ENCODE measurements around the gene KAZN. TPM values are rescaled to one million over a fixed set of nuclear protein-coding genes. Genes with fewer than 3 reads are reported as not detected.
"Not testable (repeated sequence)": the region's sequence is repeated elsewhere in the genome, so short reads cannot be mapped to it uniquely, and the experiment has no call there.

Gene KAZN
- polyA plus RNA-seq, 1 donor, result 14.6 TPM

- DNase-seq, result no peak
Measured at GRCh38 chr1:15123925-15124324, 525.4 kb downstream of the KAZN start.

GRCh38 chr1:15124362-15125100, 526.0 kb downstream of the KAZN start:
- no peak for DNase-seq

GRCh38 chr1:15125101-15125745, 526.7 kb downstream of the KAZN start:
- DNase-seq, result no peak

GRCh38 chr1:15128077-15128476, 529.6 kb downstream of the KAZN start:
- DNase-seq, result no peak

- DNase-seq, result peak; percentile 70
Measured at GRCh38 chr1:15128520-15129313, 530.2 kb downstream of the KAZN start.

GRCh38 chr1:15129944-15130343, 531.5 kb downstream of the KAZN start:
- no peak for DNase-seq

- DNase-seq, result no peak
Measured at GRCh38 chr1:15130607-15131006, 532.1 kb downstream of the KAZN start.

GRCh38 chr1:15132965-15133364, 534.5 kb downstream of the KAZN start:
- no peak for DNase-seq

GRCh38 chr1:15134285-15134684, 535.8 kb downstream of the KAZN start:
- DNase-seq, result no peak

GRCh38 chr1:15135604-15136003, 537.1 kb downstream of the KAZN start:
- not testable (repeated sequence) for DNase-seq

GRCh38 chr1:15137809-15138208, 539.3 kb downstream of the KAZN start:
- no peak for DNase-seq

- DNase-seq, result no peak
Measured at GRCh38 chr1:15139654-15140350, 541.3 kb downstream of the KAZN start.

- DNase-seq, result no peak
Measured at GRCh38 chr1:15141935-15142539, 543.6 kb downstream of the KAZN start.

GRCh38 chr1:15145327-15145726, 546.8 kb downstream of the KAZN start:
- DNase-seq, result no peak

- no peak for DNase-seq
Measured at GRCh38 chr1:15146142-15146680, 547.7 kb downstream of the KAZN start.

GRCh38 chr1:15146971-15147376, 548.5 kb downstream of the KAZN start:
- no peak for DNase-seq

- DNase-seq, result no peak
Measured at GRCh38 chr1:15148004-15148403, 549.5 kb downstream of the KAZN start.

GRCh38 chr1:15148475-15148874, 550.0 kb downstream of the KAZN start:
- no peak for DNase-seq

GRCh38 chr1:15148941-15149340, 550.5 kb downstream of the KAZN start:
- no peak for DNase-seq

- no peak for DNase-seq
Measured at GRCh38 chr1:15150376-15150775, 551.9 kb downstream of the KAZN start.

GRCh38 chr1:15151377-15151806, 552.9 kb downstream of the KAZN start:
- no peak for DNase-seq

GRCh38 chr1:15151871-15152270, 553.4 kb downstream of the KAZN start:
- no peak for DNase-seq

Measured in hindlimb muscle (tissue), 1 donor.